AG04450 (cell line): ENCODE measurements around the gene CENPX. TPM values are rescaled to one million over a fixed set of nuclear protein-coding genes. Genes with fewer than 3 reads are reported as not detected.

ENCODE experiments used
- CTCF ChIA-PET: fragments of 300-600, 350-600 bp; formaldehyde crosslinking; extraction: SDS; loops from one replicate; lab custom pipeline; 2022; ENCODE audit warnings: antibody characterized with exemption, inconsistent platforms; lab: Charles Lee
- POLR2A ChIA-PET: fragments of 350-600 bp; formaldehyde crosslinking; extraction: SDS; loops from one replicate; lab custom pipeline; 2021; ENCODE audit warnings: antibody characterized with exemption, inconsistent platforms; lab: Yijun Ruan, JAX
- DNase-seq: peaks from one replicate; pipeline ENCODE4 v3.0.0-alpha.2; 2011; ENCODE audit warnings: low read depth, low spot score
- H3K27ac ChIP-seq: one replicate; pipeline ENCODE4 v1.5.1; 2012; ENCODE audit warnings: low read depth, low read length, control low read depth
- H3K27me3 ChIP-seq: one replicate; pipeline ENCODE4 v1.6.0; 2012; ENCODE audit warnings: low read length; ENCODE audit not compliant: control insufficient read depth, insufficient read depth
- H3K4me3 ChIP-seq: 2 replicates; pipeline ENCODE4 v1.5.1; 2011; ENCODE audit warnings: mild to moderate bottlenecking, low read depth, low read length, control low read depth
- H3K9me3 ChIP-seq: 2 replicates; pipeline ENCODE4 v1.5.1; 2012; ENCODE audit warnings: low read length; ENCODE audit not compliant: control insufficient read depth, insufficient read depth
- CTCF ChIP-seq: IDR thresholded peaks from 2 replicates; pipeline ENCODE4 v1.5.1; 2011; ENCODE audit warnings: low read depth, low read length, control low read depth, inconsistent platforms
- polyA plus RNA-seq: library from polyadenylated mRNA; depleted of rRNA; stranded (reverse); fragments of >200 nt; gene quantifications from 2 replicates; pipeline ENCODE4 v1.2.3, GENCODE V29; 2011

The CENPX gene
- polyA plus RNA-seq, 1 experiment: 32.5 TPM

GRCh38 chr17:82001571-82002056, 21.1 kb downstream of the CENPX start:
- Histone ChIP-seq H3K9me3 (peaks cover 5% of the 10 kb centered on the region; the same call in 1 of the 2 replicates), H3K27me3 (no peaks in the 10 kb centered on the region), H3K4me3 (no peak overlapping the region), H3K27ac (no peak overlapping the region)
- DNase-seq: no peak
- ChIA-PET CTCF (no interaction called here), POLR2A (no interaction called here)
- TF ChIP-seq CTCF: no peak

- POLR2A ChIA-PET: no interaction called here
- DNase-seq: no peak
Observed at GRCh38 chr17:82000803-82001570, 21.7 kb downstream of the CENPX start.

GRCh38 chr17:81999976-82000802, 22.5 kb downstream of the CENPX start:
- CTCF ChIA-PET: no interaction called here

More at GRCh38 chr17:82000803-82001570, 21.7 kb downstream of the CENPX start:
- no peak for TF ChIP-seq CTCF
- H3K4me3 ChIP-seq: no peak overlapping the region
- no peak overlapping the region for H3K27ac ChIP-seq
- CTCF ChIA-PET: no interaction called here
- no peaks in the 10 kb centered on the region for H3K27me3 ChIP-seq
- H3K9me3 ChIP-seq: peaks cover 7% of the 10 kb centered on the region; the same call in 1 of the 2 replicates

GRCh38 chr17:81999587-81999975, 23.1 kb downstream of the CENPX start:
- Histone ChIP-seq H3K27ac (no peak overlapping the region), H3K4me3 (no peak overlapping the region), H3K27me3 (no peaks in the 10 kb centered on the region), H3K9me3 (peaks cover 7% of the 10 kb centered on the region; the same call in 1 of the 2 replicates)
- no peak for TF ChIP-seq CTCF
- ChIA-PET POLR2A (no interaction called here), CTCF (interaction anchor here (0.9 kb wide), 1 partner anchor 39 kb away, joined by 4 read pairs; no protein-coding TSS in a partner anchor)
- DNase-seq: no peak

More at GRCh38 chr17:81999976-82000802, 22.5 kb downstream of the CENPX start:
- Histone ChIP-seq H3K4me3 (no peak overlapping the region), H3K27me3 (no peaks in the 10 kb centered on the region), H3K9me3 (peaks cover 7% of the 10 kb centered on the region; the same call in 1 of the 2 replicates), H3K27ac (no peak overlapping the region)
- POLR2A ChIA-PET: no interaction called here
- DNase-seq: no peak
- no peak for TF ChIP-seq CTCF
